Measurements from ENCODE around the gene FAT2.
"Not testable (repeated sequence)": the region's sequence is repeated elsewhere in the genome, so short reads cannot be mapped to it uniquely, and the experiment has no call there.

FAT2 gene

DNA sequence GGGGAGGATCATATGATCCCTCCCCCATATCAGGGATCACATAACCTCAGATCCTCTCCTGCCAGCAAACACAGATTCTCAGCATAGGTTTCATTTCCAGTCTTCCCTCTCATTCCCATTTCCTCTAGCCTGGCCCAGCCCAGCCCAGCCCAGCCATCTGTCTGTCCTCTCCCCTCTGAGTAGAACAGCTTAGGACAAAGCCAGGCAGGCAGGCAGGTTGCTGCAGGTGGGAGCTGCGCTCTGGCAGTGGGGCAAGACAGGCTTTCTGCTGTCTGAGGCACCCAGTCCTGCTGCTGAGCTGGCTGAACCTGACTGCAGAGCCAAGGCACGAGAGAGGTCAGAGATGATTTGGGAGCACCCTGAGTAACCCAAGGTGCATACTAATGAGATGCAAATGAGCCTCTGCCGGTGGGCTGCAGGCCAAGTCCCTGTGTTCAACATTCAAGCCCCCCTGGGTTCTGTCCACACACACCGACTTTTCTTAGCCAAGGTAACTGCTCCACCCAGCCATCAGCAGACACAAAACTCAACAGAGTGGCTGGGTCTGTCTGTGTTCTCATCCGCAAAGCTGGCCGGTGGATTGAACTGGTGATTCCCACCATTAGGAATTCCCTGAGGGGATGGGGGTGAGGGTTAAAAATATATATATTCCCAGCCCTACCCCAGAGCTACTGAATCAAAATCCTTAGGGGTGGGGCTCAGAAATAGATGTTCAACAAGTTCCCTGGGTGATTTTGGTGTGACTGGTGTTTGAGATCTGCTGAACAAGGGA, 9.1 kb downstream of the FAT2 start:
- Mint-ChIP-seq H3K4me1 (peaks cover 14% of the 10 kb centered on the region), H3K4me3 (no peak overlapping the region), H3K36me3 (ENCODE audit: low read depth) (no peaks in the 10 kb centered on the region), H3K9me3 (no peaks in the 10 kb centered on the region), H3K27ac (peak overlapping the region in 2 of 3 experiments; percentile 1 to 23), H3K27me3 (ENCODE audit: low read depth) (peaks cover 14% of the 10 kb centered on the region)
- TF ChIP-seq, protein P1, sequence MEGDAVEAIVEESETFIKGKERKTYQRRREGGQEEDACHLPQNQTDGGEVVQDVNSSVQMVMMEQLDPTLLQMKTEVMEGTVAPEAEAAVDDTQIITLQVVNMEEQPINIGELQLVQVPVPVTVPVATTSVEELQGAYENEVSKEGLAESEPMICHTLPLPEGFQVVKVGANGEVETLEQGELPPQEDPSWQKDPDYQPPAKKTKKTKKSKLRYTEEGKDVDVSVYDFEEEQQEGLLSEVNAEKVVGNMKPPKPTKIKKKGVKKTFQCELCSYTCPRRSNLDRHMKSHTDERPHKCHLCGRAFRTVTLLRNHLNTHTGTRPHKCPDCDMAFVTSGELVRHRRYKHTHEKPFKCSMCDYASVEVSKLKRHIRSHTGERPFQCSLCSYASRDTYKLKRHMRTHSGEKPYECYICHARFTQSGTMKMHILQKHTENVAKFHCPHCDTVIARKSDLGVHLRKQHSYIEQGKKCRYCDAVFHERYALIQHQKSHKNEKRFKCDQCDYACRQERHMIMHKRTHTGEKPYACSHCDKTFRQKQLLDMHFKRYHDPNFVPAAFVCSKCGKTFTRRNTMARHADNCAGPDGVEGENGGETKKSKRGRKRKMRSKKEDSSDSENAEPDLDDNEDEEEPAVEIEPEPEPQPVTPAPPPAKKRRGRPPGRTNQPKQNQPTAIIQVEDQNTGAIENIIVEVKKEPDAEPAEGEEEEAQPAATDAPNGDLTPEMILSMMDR (IDR thresholded peaks at IDR 0.05; ENCODE audit: unreplicated experiment in 3 of 3) = no peak

DNA sequence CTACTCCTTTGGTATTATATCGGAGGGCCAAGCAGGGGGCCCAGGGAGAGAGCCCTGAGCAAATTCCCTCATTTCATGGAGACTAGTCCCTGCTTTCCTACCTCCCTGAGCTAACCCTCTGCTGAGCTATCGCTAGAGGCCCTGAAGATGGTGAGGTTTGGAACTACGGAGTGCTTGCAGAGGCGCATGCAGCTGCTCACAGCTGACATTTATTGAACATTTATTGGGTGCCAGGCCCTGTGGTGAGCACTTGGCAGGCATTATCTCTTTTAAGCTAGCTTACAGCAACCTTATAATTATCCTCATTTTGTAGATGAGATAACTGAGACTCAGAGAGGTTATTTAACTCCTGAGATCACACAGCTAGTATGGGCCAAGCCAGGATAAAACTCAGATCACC, 9.8 kb downstream of the FAT2 start:
- TF ChIP-seq, protein P1 (IDR thresholded peaks at IDR 0.05; ENCODE audit: unreplicated experiment in 3 of 3) = no peak
- Mint-ChIP-seq H3K27me3 (ENCODE audit: low read depth) (peaks cover 14% of the 10 kb centered on the region), H3K4me1 (peaks cover 14% of the 10 kb centered on the region), H3K9me3 (no peaks in the 10 kb centered on the region), H3K27ac (peak overlapping the region in 1 of 3 experiments; percentile 23), H3K36me3 (ENCODE audit: low read depth) (no peaks in the 10 kb centered on the region), H3K4me3 (no peak overlapping the region)

DNA sequence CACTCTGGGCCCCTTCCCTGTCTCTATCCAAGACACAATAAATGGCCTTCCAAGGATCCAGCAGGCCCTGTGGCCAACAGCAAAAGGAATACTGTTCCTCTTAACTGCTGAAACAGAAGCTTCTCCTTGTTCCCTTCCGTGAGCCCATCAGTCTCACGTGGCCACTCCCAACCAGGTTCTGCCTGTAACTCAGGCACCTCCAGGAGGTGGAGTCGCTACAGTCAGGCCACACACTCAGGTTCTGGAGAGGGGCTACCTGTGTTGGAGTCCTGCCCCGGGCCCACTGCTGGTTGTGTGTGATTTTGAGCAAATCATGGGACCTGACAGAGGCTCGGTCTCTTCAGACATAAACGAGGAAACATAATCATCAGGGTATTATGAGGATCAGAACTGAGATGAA, 10.3 kb downstream of the FAT2 start:
- Mint-ChIP-seq H3K27me3 (ENCODE audit: low read depth) (peaks cover 14% of the 10 kb centered on the region), H3K27ac (no peak overlapping the region), H3K9me3 (no peaks in the 10 kb centered on the region), H3K4me3 (no peak overlapping the region), H3K36me3 (ENCODE audit: low read depth) (no peaks in the 10 kb centered on the region), H3K4me1 (peaks cover 14% of the 10 kb centered on the region)
- TF ChIP-seq, protein P1 (IDR thresholded peaks at IDR 0.05; ENCODE audit: unreplicated experiment in 3 of 3) = no peak

DNA sequence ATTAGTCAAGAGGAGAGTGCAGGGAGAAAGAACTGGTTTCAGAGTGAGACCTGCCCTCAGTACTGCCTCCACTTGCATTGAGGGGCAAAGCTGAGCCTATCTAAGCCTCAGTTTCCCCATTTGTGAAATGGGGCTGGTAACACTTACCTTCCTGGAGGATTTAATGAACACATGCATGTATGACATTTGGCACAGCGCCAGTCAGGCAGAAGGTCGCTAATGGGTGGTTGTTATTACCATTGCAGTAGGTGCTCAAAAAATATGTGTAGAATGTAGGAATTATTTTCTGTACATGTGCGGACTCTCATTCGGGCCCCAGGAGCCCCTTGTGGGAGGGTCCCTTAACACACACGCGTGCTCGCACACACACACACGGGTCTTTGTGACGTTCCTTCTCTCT, 10.9 kb downstream of the FAT2 start:
- Mint-ChIP-seq H3K4me1 (peaks cover 14% of the 10 kb centered on the region), H3K27ac (no peak overlapping the region), H3K27me3 (ENCODE audit: low read depth) (peaks cover 14% of the 10 kb centered on the region), H3K9me3 (no peaks in the 10 kb centered on the region), H3K4me3 (no peak overlapping the region), H3K36me3 (ENCODE audit: low read depth) (no peaks in the 10 kb centered on the region)
- TF ChIP-seq, protein P1 (IDR thresholded peaks at IDR 0.05; ENCODE audit: unreplicated experiment in 3 of 3) = no peak

DNA sequence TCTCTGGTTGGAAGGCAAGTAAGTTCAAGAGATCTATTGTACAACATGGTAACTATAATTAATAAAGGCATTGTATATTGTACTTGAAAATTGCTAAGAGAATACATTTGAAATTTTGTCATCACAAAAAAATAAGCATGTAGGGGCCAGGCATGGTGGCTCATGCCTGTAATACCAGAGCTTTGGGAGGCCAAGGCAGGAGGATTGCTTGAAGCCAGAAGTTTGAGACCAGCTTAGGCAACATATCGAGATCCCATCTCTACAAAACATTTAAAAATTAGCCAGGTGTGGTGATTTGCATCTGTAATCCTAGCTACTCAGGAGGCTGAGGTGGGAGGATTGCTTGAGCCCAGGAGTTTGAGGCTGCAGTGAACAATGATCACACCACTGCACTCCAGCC, 12.0 kb downstream of the FAT2 start:
- H3K9me3 Mint-ChIP-seq; H3K36me3 Mint-ChIP-seq (ENCODE audit: low read depth); H3K4me3 Mint-ChIP-seq; H3K27ac Mint-ChIP-seq: not testable (repeated sequence)
- H3K4me1 Mint-ChIP-seq = peaks cover 14% of the 10 kb centered on the region
- peaks cover 14% of the 10 kb centered on the region for H3K27me3 Mint-ChIP-seq (ENCODE audit: low read depth)

DNA sequence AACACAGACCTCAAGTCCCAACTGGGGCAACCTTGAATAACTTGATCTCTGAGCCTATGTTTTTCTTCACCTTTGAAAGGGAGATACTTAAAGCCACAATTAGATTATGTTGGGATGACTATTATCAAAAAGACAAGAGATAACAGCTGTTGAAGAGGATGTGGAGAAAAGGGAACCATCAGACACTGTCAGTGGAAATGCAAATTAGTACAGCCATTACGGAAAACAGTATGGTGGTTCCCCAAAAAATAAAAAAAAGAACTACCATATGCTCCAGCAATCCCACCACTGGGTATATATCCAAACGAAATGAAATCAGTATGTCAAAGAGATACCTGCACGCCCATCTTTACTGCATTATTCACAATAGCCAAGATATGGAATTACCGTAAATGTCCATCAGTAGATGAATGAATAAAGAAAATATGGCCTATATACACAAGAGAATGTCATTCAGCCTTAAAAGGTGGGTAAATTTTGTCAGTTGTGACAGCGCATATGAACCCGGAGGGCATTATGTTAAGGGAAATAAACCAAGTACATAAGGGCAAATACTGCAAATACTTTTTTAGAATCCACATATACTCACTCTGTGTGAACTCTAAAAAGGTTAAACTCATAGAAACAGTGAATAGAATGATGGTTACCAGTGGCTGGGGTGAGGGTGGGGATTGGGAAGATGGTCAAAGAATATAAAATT, 12.7 kb downstream of the FAT2 start:
- TF ChIP-seq, protein P1 (IDR thresholded peaks at IDR 0.05; ENCODE audit: unreplicated experiment in 3 of 3) = no peak
- H3K4me1 Mint-ChIP-seq = peaks cover 14% of the 10 kb centered on the region
- H3K4me3 Mint-ChIP-seq = no peak overlapping the region
- H3K36me3 Mint-ChIP-seq (ENCODE audit: low read depth) = no peaks in the 10 kb centered on the region
- no peak overlapping the region for H3K27ac Mint-ChIP-seq
- no peaks in the 10 kb centered on the region for H3K9me3 Mint-ChIP-seq
- peaks cover 14% of the 10 kb centered on the region for H3K27me3 Mint-ChIP-seq (ENCODE audit: low read depth)

Data from nephron (organoid).